GM06990 (cell line): ENCODE measurements around the gene TSPO.

Source experiments
- DNase-seq: peaks from one replicate; pipeline ENCODE4 v3.0.0-alpha.2; 2011; ENCODE audit not compliant: insufficient read length; ENCODE audit errors: extremely low read depth
- H3K27me3 ChIP-seq: replicated peaks from 2 replicates; pipeline ENCODE4 v1.6.0; 2011; ENCODE audit warnings: low read length; ENCODE audit not compliant: control insufficient read depth, insufficient read depth
- H3K36me3 ChIP-seq: 2 replicates; pipeline ENCODE4 v1.5.1; 2011; ENCODE audit warnings: low read length; ENCODE audit not compliant: control insufficient read depth, insufficient read depth
- H3K4me3 ChIP-seq: replicated peaks from 2 replicates; pipeline ENCODE4 v1.5.1; 2011; ENCODE audit warnings: low read depth, mild to moderate bottlenecking, control low read depth, low read length
- CTCF ChIP-seq: IDR thresholded peaks from 2 replicates; pipeline ENCODE4 v1.5.1; 2011; ENCODE audit warnings: low read length, control low read depth, mild to moderate bottlenecking, inconsistent platforms; ENCODE audit not compliant: insufficient read depth, poor library complexity, severe bottlenecking

The TSPO gene

GRCh38 chr22:43118024-43118849, 33.1 kb upstream of the TSPO start:
- no peak for TF ChIP-seq CTCF
- Histone ChIP-seq H3K4me3 (no peak overlapping the region), H3K36me3 (no peaks in the 10 kb centered on the region), H3K27me3 (no peaks in the 10 kb centered on the region)
- DNase-seq, result no peak

- Histone ChIP-seq H3K4me3 (no peak overlapping the region), H3K27me3 (no peaks in the 10 kb centered on the region), H3K36me3 (no peaks in the 10 kb centered on the region)
- TF ChIP-seq CTCF, result no peak
- DNase-seq, result peak; percentile 74
Measured at GRCh38 chr22:43118953-43119458, 32.4 kb upstream of the TSPO start.

- TF ChIP-seq CTCF, result no peak
- no peak for DNase-seq
- peaks cover 2% of the 10 kb centered on the region for H3K36me3 ChIP-seq
- no peak overlapping the region for H3K4me3 ChIP-seq
- H3K27me3 ChIP-seq, result no peaks in the 10 kb centered on the region
Measured at GRCh38 chr22:43126501-43127165, 24.7 kb upstream of the TSPO start.

DNA sequence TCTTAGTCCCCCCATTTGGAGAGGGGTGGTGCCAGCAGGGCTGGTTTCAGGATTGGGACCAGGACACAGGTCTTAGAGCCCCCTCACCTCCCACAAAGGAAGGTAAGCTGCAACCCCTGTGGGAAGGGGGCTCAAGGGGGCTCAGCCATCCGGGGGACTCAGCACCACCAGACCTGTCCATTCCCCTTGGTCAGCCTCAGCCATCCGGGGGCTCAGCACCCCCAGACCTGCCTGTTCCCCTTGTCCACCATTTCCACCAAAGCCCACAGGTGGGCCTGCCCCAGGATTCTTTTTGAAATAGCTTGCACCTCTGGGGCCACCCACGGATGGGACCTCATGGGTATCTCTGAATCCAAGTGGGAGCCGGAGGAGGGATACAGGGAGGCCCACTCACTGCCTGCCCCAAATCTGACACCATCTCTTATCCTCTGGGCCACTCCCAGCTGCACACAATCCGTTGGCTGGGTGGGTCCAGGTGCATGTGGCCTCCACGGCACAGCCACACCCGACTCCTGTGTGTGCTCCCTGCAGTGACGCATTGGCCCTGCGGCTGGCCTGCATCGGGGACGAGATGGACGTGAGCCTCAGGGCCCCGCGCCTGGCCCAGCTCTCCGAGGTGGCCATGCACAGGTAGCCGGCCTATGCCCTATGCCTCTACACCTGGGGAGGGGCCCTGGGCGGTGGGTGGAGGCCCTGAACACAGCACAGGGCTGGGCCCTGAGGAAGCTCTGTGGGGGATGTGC, 24.0 kb upstream of the TSPO start:
- no peak for DNase-seq

GRCh38 chr22:43128116-43128515, 23.2 kb upstream of the TSPO start:
- Histone ChIP-seq H3K4me3 (no peak overlapping the region), H3K27me3 (no peaks in the 10 kb centered on the region), H3K36me3 (peaks cover 4% of the 10 kb centered on the region)
- no peak for TF ChIP-seq CTCF
- DNase-seq, result no peak

More for the DNA sequence above, 24.0 kb upstream of the TSPO start:
- TF ChIP-seq CTCF, result no peak
- Histone ChIP-seq H3K27me3 (no peaks in the 10 kb centered on the region), H3K36me3 (peaks cover 2% of the 10 kb centered on the region), H3K4me3 (no peak overlapping the region)
